Measurements from ENCODE around the gene NREP.
"Not testable (repeated sequence)": the region's sequence is repeated elsewhere in the genome, so short reads cannot be mapped to it uniquely, and the experiment has no call there.

Gene NREP

GRCh38 chr5:111738118-111738517 is 18.9 kb downstream of the NREP start:
- no peak for DNase-seq (ENCODE audit: low read depth)

GRCh38 chr5:111737716-111738115 is 19.3 kb downstream of the NREP start:
- DNase-seq (ENCODE audit: low read depth), result no peak

GRCh38 chr5:111735583-111736270 is 21.3 kb downstream of the NREP start:
- DNase-seq (ENCODE audit: low read depth), result peak; percentile 3

GRCh38 chr5:111734597-111734996 is 22.4 kb downstream of the NREP start:
- no peak for DNase-seq (ENCODE audit: low read depth)

GRCh38 chr5:111734013-111734412 is 23.0 kb downstream of the NREP start:
- DNase-seq (ENCODE audit: low read depth), result no peak

GRCh38 chr5:111733571-111733970 is 23.4 kb downstream of the NREP start:
- DNase-seq (ENCODE audit: low read depth), result no peak

GRCh38 chr5:111731638-111732037 is 25.4 kb downstream of the NREP start:
- no peak for DNase-seq (ENCODE audit: low read depth)

- no peak for DNase-seq (ENCODE audit: low read depth)
Measured at GRCh38 chr5:111730659-111731382, 26.2 kb downstream of the NREP start.

- no peak for DNase-seq (ENCODE audit: low read depth)
Measured at GRCh38 chr5:111728941-111729340, 28.1 kb downstream of the NREP start.

GRCh38 chr5:111726986-111727385 is 30.0 kb downstream of the NREP start:
- DNase-seq (ENCODE audit: low read depth), result no peak

GRCh38 chr5:111722140-111722539 is 34.9 kb downstream of the NREP start:
- no peak for DNase-seq (ENCODE audit: low read depth)

- no peak for DNase-seq (ENCODE audit: low read depth)
Measured at GRCh38 chr5:111720333-111720890, 36.6 kb downstream of the NREP start.

- DNase-seq (ENCODE audit: low read depth), result no peak
Measured at GRCh38 chr5:111719773-111720172, 37.2 kb downstream of the NREP start.

- DNase-seq (ENCODE audit: low read depth), result not testable (repeated sequence)
Measured at GRCh38 chr5:111716789-111717188, 40.2 kb downstream of the NREP start.

- DNase-seq (ENCODE audit: low read depth), result no peak
Measured at GRCh38 chr5:111707630-111708164, 49.3 kb downstream of the NREP start.

- no peak for DNase-seq (ENCODE audit: low read depth)
Measured at GRCh38 chr5:111706345-111706744, 50.6 kb downstream of the NREP start.

GRCh38 chr5:111704452-111705085 is 52.4 kb downstream of the NREP start:
- DNase-seq (ENCODE audit: low read depth), result no peak

- no peak for DNase-seq (ENCODE audit: low read depth)
Measured at GRCh38 chr5:111703662-111704061, 53.3 kb downstream of the NREP start.

GRCh38 chr5:111699976-111700375 is 57.0 kb downstream of the NREP start:
- no peak for DNase-seq (ENCODE audit: low read depth)

- no peak for DNase-seq (ENCODE audit: low read depth)
Measured at GRCh38 chr5:111699324-111699723, 57.7 kb downstream of the NREP start.

GRCh38 chr5:111697881-111698757 is 58.9 kb downstream of the NREP start:
- no peak for DNase-seq (ENCODE audit: low read depth)

GRCh38 chr5:111697215-111697614 is 59.8 kb downstream of the NREP start:
- DNase-seq (ENCODE audit: low read depth), result no peak

Measured in stimulated activated CD8-positive, alpha-beta memory T cell treated with anti-CD3 and anti-CD28 coated beads, Interleukin-4, amount 100 ng/mL, for 24 hours (primary cell).